BJ (cell line): Measurements from ENCODE around the gene RETN. TPM values are rescaled to one million over a fixed set of nuclear protein-coding genes. Genes with fewer than 3 reads are reported as not detected.

Source experiments
- CTCF ChIA-PET: fragments of 350-600 bp; formaldehyde crosslinking; extraction: SDS; loops from one replicate; lab custom pipeline; 2021; ENCODE audit warnings: antibody characterized with exemption, inconsistent platforms; lab: Yijun Ruan, JAX
- POLR2A ChIA-PET: fragments of 300-600 bp; sonication (Branson Sonifier 250); formaldehyde crosslinking; extraction: SDS; loops from one replicate; lab custom pipeline; 2021; ENCODE audit warnings: antibody characterized with exemption; lab: Charles Lee
- DNase-seq: peaks from one replicate; pipeline ENCODE4 v3.0.0-alpha.2; 2011; ENCODE audit warnings: low read depth
- H3K27me3 ChIP-seq: 2 replicates; pipeline ENCODE4 v1.6.0; 2011; ENCODE audit warnings: low read length; ENCODE audit not compliant: control insufficient read depth, insufficient read depth
- H3K36me3 ChIP-seq: 2 replicates; pipeline ENCODE4 v1.5.1; 2011; ENCODE audit warnings: low read length; ENCODE audit not compliant: control insufficient read depth, insufficient read depth
- H3K4me3 ChIP-seq: 2 replicates; pipeline ENCODE4 v1.5.1; 2011; ENCODE audit warnings: low read depth, mild to moderate bottlenecking, control low read depth, low read length
- CTCF ChIP-seq: IDR thresholded peaks from 2 replicates; pipeline ENCODE4 v1.5.1; 2011; ENCODE audit warnings: low read depth, mild to moderate bottlenecking, control low read depth, inconsistent platforms, low read length, moderate library complexity; ENCODE audit not compliant: insufficient read depth
- polyA plus RNA-seq: library from polyadenylated mRNA; depleted of rRNA; stranded (reverse); fragments of >200 nt; gene quantifications from 2 replicates; pipeline ENCODE4 v1.2.3, GENCODE V29; 2011

The RETN gene
- polyA plus RNA-seq, 1 experiment, result not detected

GRCh38 chr19:7703332-7703731 lies 34.5 kb downstream of the RETN start:
- TF ChIP-seq CTCF, result no peak

GRCh38 chr19:7704280-7705060 lies 35.6 kb downstream of the RETN start:
- DNase-seq, result no peak
- no peak overlapping the region for H3K4me3 ChIP-seq
- TF ChIP-seq CTCF, result no peak
- no peaks in the 10 kb centered on the region for H3K36me3 ChIP-seq
- POLR2A ChIA-PET, result no interaction called here
- no peaks in the 10 kb centered on the region for H3K27me3 ChIP-seq
- CTCF ChIA-PET, result no interaction called here

More at GRCh38 chr19:7703332-7703731, 34.5 kb downstream of the RETN start:
- DNase-seq, result no peak
- POLR2A ChIA-PET, result no interaction called here
- CTCF ChIA-PET, result interaction anchor here (0.9 kb wide), 1 partner anchor 22 kb away, joined by 3 read pairs; the partner anchor contains the start of gene TRAPPC5
- Histone ChIP-seq H3K27me3 (no peaks in the 10 kb centered on the region), H3K36me3 (no peaks in the 10 kb centered on the region), H3K4me3 (no peak overlapping the region)

- CTCF ChIA-PET, result no interaction called here
- no peaks in the 10 kb centered on the region for H3K36me3 ChIP-seq
- H3K4me3 ChIP-seq, result no peak overlapping the region
- DNase-seq, result no peak
- H3K27me3 ChIP-seq, result no peaks in the 10 kb centered on the region; the same call in 1 of the 2 replicates
- no peak for TF ChIP-seq CTCF
- POLR2A ChIA-PET, result no interaction called here
Observed at GRCh38 chr19:7705387-7706187, 36.7 kb downstream of the RETN start.

- ChIA-PET CTCF (no interaction called here), POLR2A (no interaction called here)
- no peaks in the 10 kb centered on the region; the same call in 1 of the 2 replicates for H3K27me3 ChIP-seq
Observed at GRCh38 chr19:7706188-7706954, 37.5 kb downstream of the RETN start.

More at GRCh38 chr19:7706188-7706954, 37.5 kb downstream of the RETN start:
- no peak for DNase-seq
- H3K36me3 ChIP-seq, result no peaks in the 10 kb centered on the region
- H3K4me3 ChIP-seq, result no peak overlapping the region
- no peak for TF ChIP-seq CTCF
